Measurements from ENCODE around the gene SLC1A4.
A peak's percentile ranks its signal among the peaks of the same experiment; 100 is the strongest.

DNA sequence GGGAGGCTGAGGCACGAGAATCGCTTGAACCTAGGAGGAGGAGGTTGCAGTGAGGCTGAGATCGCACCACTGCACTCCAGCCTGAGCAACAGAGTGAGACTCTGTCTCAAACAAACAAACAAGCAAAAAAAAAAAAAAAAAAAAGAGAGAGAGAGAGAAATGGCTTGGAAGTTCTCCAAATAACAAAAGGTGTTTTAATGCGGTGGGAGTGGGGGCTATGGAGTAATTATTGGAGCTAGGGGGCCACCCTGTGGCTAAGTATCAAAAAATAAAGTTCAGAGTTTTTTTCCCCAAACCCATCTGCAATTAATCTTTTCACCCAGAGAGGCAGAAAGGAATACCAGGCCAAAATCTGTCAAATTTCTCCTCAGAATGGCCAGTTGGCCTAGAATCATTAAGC lies 44.0 kb downstream of the SLC1A4 start:
- TF ChIP-seq, protein P1, sequence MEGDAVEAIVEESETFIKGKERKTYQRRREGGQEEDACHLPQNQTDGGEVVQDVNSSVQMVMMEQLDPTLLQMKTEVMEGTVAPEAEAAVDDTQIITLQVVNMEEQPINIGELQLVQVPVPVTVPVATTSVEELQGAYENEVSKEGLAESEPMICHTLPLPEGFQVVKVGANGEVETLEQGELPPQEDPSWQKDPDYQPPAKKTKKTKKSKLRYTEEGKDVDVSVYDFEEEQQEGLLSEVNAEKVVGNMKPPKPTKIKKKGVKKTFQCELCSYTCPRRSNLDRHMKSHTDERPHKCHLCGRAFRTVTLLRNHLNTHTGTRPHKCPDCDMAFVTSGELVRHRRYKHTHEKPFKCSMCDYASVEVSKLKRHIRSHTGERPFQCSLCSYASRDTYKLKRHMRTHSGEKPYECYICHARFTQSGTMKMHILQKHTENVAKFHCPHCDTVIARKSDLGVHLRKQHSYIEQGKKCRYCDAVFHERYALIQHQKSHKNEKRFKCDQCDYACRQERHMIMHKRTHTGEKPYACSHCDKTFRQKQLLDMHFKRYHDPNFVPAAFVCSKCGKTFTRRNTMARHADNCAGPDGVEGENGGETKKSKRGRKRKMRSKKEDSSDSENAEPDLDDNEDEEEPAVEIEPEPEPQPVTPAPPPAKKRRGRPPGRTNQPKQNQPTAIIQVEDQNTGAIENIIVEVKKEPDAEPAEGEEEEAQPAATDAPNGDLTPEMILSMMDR (IDR thresholded peaks at IDR 0.05): peak in 5 of 6 experiments; percentile 15 to 49 (median 32)
- TF ChIP-seq POLR2A (IDR thresholded peaks at IDR 0.05): no peak

Measured in adrenal gland (tissue), 5 donors.